ENCODE data around the gene SQSTM1.

DNA sequence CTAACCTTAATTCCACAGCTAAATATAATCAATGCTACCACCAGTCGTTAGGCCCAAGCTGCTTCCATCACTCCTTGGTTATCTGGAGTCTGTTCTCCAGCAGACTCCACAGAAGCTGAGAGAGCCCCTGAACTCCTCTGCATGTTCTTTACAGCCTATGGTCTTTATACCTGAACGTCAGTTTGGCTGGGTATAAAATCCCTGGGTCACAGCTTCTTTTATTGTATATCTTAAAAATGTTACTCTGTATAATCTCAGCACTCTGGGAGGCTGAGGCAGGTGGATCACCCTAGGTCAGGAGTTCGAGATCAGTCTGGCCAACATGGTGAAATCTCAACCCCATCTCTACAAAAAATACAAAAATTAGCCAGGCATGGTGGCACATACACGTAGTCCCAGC lies 61.6 kb downstream of the SQSTM1 start:
- TF ChIP-seq, protein P1, sequence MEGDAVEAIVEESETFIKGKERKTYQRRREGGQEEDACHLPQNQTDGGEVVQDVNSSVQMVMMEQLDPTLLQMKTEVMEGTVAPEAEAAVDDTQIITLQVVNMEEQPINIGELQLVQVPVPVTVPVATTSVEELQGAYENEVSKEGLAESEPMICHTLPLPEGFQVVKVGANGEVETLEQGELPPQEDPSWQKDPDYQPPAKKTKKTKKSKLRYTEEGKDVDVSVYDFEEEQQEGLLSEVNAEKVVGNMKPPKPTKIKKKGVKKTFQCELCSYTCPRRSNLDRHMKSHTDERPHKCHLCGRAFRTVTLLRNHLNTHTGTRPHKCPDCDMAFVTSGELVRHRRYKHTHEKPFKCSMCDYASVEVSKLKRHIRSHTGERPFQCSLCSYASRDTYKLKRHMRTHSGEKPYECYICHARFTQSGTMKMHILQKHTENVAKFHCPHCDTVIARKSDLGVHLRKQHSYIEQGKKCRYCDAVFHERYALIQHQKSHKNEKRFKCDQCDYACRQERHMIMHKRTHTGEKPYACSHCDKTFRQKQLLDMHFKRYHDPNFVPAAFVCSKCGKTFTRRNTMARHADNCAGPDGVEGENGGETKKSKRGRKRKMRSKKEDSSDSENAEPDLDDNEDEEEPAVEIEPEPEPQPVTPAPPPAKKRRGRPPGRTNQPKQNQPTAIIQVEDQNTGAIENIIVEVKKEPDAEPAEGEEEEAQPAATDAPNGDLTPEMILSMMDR (IDR thresholded peaks at IDR 0.05) = no peak
- TF ChIP-seq, protein P2, sequence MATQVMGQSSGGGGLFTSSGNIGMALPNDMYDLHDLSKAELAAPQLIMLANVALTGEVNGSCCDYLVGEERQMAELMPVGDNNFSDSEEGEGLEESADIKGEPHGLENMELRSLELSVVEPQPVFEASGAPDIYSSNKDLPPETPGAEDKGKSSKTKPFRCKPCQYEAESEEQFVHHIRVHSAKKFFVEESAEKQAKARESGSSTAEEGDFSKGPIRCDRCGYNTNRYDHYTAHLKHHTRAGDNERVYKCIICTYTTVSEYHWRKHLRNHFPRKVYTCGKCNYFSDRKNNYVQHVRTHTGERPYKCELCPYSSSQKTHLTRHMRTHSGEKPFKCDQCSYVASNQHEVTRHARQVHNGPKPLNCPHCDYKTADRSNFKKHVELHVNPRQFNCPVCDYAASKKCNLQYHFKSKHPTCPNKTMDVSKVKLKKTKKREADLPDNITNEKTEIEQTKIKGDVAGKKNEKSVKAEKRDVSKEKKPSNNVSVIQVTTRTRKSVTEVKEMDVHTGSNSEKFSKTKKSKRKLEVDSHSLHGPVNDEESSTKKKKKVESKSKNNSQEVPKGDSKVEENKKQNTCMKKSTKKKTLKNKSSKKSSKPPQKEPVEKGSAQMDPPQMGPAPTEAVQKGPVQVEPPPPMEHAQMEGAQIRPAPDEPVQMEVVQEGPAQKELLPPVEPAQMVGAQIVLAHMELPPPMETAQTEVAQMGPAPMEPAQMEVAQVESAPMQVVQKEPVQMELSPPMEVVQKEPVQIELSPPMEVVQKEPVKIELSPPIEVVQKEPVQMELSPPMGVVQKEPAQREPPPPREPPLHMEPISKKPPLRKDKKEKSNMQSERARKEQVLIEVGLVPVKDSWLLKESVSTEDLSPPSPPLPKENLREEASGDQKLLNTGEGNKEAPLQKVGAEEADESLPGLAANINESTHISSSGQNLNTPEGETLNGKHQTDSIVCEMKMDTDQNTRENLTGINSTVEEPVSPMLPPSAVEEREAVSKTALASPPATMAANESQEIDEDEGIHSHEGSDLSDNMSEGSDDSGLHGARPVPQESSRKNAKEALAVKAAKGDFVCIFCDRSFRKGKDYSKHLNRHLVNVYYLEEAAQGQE (IDR thresholded peaks at IDR 0.05; ENCODE audit: insufficient read depth in 1 of 2, low read depth in 2 of 2, low read length in 1 of 2) = no peak

Measured in Panc1 (cell line).